ENCODE data around the gene LMBRD1. TPM values are rescaled to one million over a fixed set of nuclear protein-coding genes. Genes with fewer than 3 reads are reported as not detected.

Gene LMBRD1
- total and polyA plus RNA-seq, 2 of the 8 experiments (the other 6 are each of a cell fraction or from before 2014, with no cell fraction given) = 9.1 to 16.8 TPM

- 0 out of 4 replicates have a peak, but pooled peaks of 1 of the 3 experiments have one; percentile 2 for TF ChIP-seq CTCF (IDR thresholded peaks at IDR 0.05; ENCODE audit: control extremely low read depth in 1 of 3, insufficient read depth in 1 of 3, low read depth in 1 of 3, low read length in 3 of 3)
- no peak for TF ChIP-seq PHF8 (conservative IDR thresholded peaks at IDR 0.05; ENCODE audit: low read depth, low read length)
- TF ChIP-seq KDM4A (IDR thresholded peaks at IDR 0.05; ENCODE audit: low read depth, low read length, severe bottlenecking) = no peak
- TF ChIP-seq SUZ12 (IDR thresholded peaks at IDR 0.05; ENCODE audit: low read length) = no peak
- TF ChIP-seq RAD21 (IDR thresholded peaks at IDR 0.05 in 1 of 2, conservative IDR thresholded peaks at IDR 0.05 in 1 of 2; ENCODE audit: low read depth in 2 of 2, low read length in 2 of 2) = peak; percentile 30 to 41; a peak in 3 of 4 replicates
- TF ChIP-seq POLR2A (IDR thresholded peaks at IDR 0.05; ENCODE audit: control extremely low read depth in 1 of 2, low read depth in 2 of 2, low read length in 2 of 2) = no peak
- TF ChIP-seq JUND (IDR thresholded peaks at IDR 0.05; ENCODE audit: low read length) = no peak
- no peak for TF ChIP-seq EP300 (IDR thresholded peaks at IDR 0.05; ENCODE audit: borderline replicate concordance in 1 of 2, low read depth in 2 of 2, low read length in 2 of 2)
- no peak for TF ChIP-seq POU5F1 (IDR thresholded peaks at IDR 0.05; ENCODE audit: low read depth, low read length)
Measured at GRCh38 chr6:69705954-69706353, 90.9 kb downstream of the LMBRD1 start (continued).
